Activated CD4-positive, alpha-beta T cell treated with anti-CD3 and anti-CD28 coated beads for 36 hours (primary cell): ENCODE data around the gene SHLD1. TPM values are rescaled to one million over a fixed set of nuclear protein-coding genes. Genes with fewer than 3 reads are reported as not detected.

Source experiments
- ATAC-seq: fragments of 200-7000 bp; cut with Tn5 transposase; one replicate; pipeline ENCODE4 v1.10.0; 2021; ENCODE audit warnings: mild to moderate bottlenecking, moderate library complexity
- CTCF ChIA-PET: fragments of 350-600 bp; sonication (Branson Sonifier 250); formaldehyde crosslinking; loops from one replicate; lab custom pipeline; 2021; ENCODE audit warnings: antibody characterized with exemption; lab: Charles Lee
- POLR2A ChIA-PET: fragments of 350-600 bp; sonication (Branson Sonifier 250); formaldehyde crosslinking; loops from one replicate; lab custom pipeline; 2021; ENCODE audit warnings: antibody characterized with exemption, inconsistent platforms; lab: Charles Lee
- DNase-seq: peaks from one replicate; pipeline ENCODE4 v3.0.0-alpha.2; 2020
- H3K27ac Mint-ChIP-seq: one replicate; pipeline ENCODE4 v1.8.0; 2021; ENCODE audit warnings: mixed read lengths
- H3K27me3 Mint-ChIP-seq: one replicate; pipeline ENCODE4 v1.8.0; 2021; ENCODE audit warnings: mixed read lengths
- H3K36me3 Mint-ChIP-seq: one replicate; pipeline ENCODE4 v1.8.0; 2021; ENCODE audit warnings: low read depth, mixed read lengths
- H3K4me1 Mint-ChIP-seq: one replicate; pipeline ENCODE4 v1.8.0; 2021; ENCODE audit warnings: mixed read lengths
- H3K4me3 Mint-ChIP-seq: one replicate; pipeline ENCODE4 v1.8.0; 2021; ENCODE audit warnings: mild to moderate bottlenecking, moderate library complexity, mixed read lengths
- H3K9me3 Mint-ChIP-seq: one replicate; pipeline ENCODE4 v1.8.0; 2021; ENCODE audit warnings: low read depth, mixed read lengths
- intact Hi-C, 2 experiments: fragments of 100-400 bp; cut with DNase I in 1 of 2; cut with micrococcal nuclease in 1 of 2; formaldehyde crosslinking; loops; one replicate each; pipeline versions ENCODE4 v1.14.2 to v1.15.1; 2022 to 2024; cut with DNase I, micrococcal nuclease
- total RNA-seq, 2 experiments: library from RNA; stranded (reverse); gene quantifications; one replicate each; pipeline ENCODE4 v1.2.3, GENCODE V29; 2021

Gene SHLD1
- total RNA-seq, 2 experiments from 2014 or later, result 10.4 to 10.5 TPM

DNA sequence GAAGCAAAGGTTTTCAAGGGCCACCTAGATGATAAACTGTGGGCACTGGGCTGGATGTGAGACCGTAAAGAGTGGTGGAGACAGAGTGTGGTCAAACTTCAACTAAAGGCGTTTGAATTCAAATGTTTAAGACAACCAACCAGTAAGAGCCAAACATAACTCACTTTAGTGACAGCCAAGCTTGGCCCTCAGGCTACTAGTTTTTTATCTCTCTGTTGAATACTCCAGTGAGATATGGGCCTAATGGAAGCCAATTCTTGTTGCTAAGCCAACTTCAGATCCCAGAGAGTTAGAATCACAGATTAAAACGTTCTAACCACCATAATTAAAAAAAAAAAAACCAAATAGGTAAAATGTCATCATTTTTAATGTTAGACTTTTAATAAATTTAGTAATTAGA lies 142.9 kb downstream of the SHLD1 start:
- Mint-ChIP-seq H3K27ac (no peak overlapping the region), H3K4me3 (no peak overlapping the region), H3K36me3 (no peaks in the 10 kb centered on the region), H3K27me3 (peaks cover 17% of the 10 kb centered on the region), H3K4me1 (no peaks in the 10 kb centered on the region), H3K9me3 (no peaks in the 10 kb centered on the region)
- intact Hi-C loops, result no loop called here
- POLR2A ChIA-PET, result no interaction called here
- CTCF ChIA-PET, result no interaction called here
- DNase-seq, result no peak
- no peak for ATAC-seq

DNA sequence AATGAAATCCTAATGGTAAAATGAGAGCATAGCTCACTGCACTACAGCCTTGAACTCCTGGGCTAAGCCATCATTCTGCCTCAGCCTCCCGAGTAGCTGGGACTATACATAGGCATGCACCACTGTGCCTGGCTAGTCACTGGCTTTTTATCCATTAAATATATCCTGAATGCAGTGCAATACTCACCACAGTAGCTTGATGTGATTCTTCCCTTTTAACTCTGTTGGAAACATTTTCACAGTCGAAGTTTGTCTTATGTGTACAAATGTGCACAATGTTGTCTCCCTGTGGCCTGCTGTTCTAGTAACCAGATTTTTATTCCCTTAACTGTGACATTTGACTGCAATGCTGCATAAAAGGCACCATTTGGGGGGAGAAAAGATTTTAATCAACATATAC lies 143.4 kb downstream of the SHLD1 start:
- ChIA-PET CTCF (no interaction called here), POLR2A (no interaction called here)
- Mint-ChIP-seq H3K9me3 (no peaks in the 10 kb centered on the region), H3K27me3 (peaks cover 17% of the 10 kb centered on the region), H3K4me3 (no peak overlapping the region), H3K36me3 (no peaks in the 10 kb centered on the region), H3K27ac (no peak overlapping the region), H3K4me1 (no peaks in the 10 kb centered on the region)
- DNase-seq, result no peak
- no peak for ATAC-seq
- intact Hi-C loops, result no loop called here

DNA sequence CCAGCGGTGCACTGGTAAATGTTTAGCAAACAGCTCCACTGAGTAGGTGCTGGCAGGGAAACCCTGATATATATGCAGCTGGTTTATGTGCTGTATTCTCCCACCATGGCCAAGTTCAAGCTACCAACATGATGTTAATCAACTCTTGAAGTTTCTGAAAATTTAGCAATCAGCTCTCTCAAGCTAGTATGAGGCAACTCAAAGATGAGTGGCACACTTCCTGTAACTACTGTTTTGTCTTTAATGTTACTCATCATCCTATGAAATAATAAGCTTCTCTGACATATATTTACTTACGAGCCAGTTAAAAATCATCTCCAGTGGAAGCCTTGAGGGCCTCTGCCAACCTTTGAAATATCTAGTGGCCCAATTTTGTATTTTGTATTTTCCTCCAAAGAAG lies 145.4 kb downstream of the SHLD1 start:
- Mint-ChIP-seq H3K4me1 (no peaks in the 10 kb centered on the region), H3K27me3 (peaks cover 17% of the 10 kb centered on the region), H3K9me3 (no peaks in the 10 kb centered on the region), H3K27ac (no peak overlapping the region), H3K36me3 (no peaks in the 10 kb centered on the region), H3K4me3 (no peak overlapping the region)
- intact Hi-C loops, result no loop called here
- ChIA-PET CTCF (interaction anchor here (0.6 to 1.0 kb wide), 2 partner anchors 84 to 367 kb away, joined by 3 read pairs; no protein-coding TSS in a partner anchor), POLR2A (interaction anchor here (0.6 kb wide), 1 partner anchor 495 kb away, joined by 3 read pairs; no protein-coding TSS in a partner anchor)
- DNase-seq (no peak), ATAC-seq (no peak)

DNA sequence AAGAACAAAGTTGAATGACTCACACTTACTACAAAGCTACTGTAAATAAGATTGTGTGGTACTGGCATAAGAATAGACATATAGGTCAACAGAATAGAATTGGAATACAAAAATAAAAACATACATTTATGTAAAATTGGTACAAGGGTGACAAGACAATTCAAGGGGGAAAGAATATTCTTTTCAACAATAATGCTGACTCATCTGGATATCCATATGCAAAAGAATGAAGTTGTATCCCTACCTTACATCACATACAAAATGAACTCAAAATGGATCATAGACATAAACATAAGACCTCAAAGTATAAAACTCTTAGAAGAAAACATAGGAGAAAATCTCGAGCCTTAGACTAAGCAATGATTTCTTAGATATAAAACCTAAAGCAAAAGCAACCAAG lies 149.2 kb downstream of the SHLD1 start:
- intact Hi-C loops, result no loop called here
- no peaks in the 10 kb centered on the region for H3K9me3 Mint-ChIP-seq
- ATAC-seq, result no peak

DNA sequence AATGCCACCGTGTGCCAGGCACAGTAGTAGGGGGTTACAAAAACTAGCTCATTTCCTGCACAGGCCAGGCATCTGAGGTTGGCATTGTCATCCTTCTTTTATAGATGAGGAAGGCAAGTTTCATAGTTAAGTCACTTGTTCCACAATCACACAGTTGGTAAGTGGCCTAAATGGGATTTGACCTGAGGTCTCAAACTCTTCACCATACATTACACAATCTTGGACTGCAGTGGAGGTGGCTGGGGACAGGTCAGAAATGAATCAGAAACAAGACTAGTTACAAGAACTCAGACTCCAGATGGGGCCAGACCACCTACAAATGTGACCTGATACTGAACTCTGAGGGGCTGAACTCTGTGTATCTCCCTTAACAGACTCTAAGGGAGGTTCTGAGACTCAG lies 150.7 kb downstream of the SHLD1 start:
- Mint-ChIP-seq H3K36me3 (no peaks in the 10 kb centered on the region), H3K4me1 (no peaks in the 10 kb centered on the region), H3K4me3 (no peak overlapping the region), H3K27ac (no peak overlapping the region), H3K27me3 (peaks cover 15% of the 10 kb centered on the region), H3K9me3 (no peaks in the 10 kb centered on the region)
- intact Hi-C loops, result no loop called here
- ChIA-PET POLR2A (no interaction called here), CTCF (interaction anchor here (0.6 to 1.3 kb wide), 2 partner anchors 112 to 373 kb away, joined by 3 to 6 read pairs; no protein-coding TSS in a partner anchor)
- no peak for ATAC-seq
- DNase-seq, result no peak

More for the DNA sequence above, 149.2 kb downstream of the SHLD1 start:
- DNase-seq, result no peak
- H3K27ac Mint-ChIP-seq, result no peak overlapping the region
- H3K36me3 Mint-ChIP-seq, result no peaks in the 10 kb centered on the region
- peaks cover 17% of the 10 kb centered on the region for H3K27me3 Mint-ChIP-seq
- ChIA-PET POLR2A (no interaction called here), CTCF (interaction anchor here (0.6 kb wide), 1 partner anchor 370 kb away, joined by 4 read pairs; no protein-coding TSS in a partner anchor)
- no peak overlapping the region for H3K4me3 Mint-ChIP-seq
- H3K4me1 Mint-ChIP-seq, result no peaks in the 10 kb centered on the region

DNA sequence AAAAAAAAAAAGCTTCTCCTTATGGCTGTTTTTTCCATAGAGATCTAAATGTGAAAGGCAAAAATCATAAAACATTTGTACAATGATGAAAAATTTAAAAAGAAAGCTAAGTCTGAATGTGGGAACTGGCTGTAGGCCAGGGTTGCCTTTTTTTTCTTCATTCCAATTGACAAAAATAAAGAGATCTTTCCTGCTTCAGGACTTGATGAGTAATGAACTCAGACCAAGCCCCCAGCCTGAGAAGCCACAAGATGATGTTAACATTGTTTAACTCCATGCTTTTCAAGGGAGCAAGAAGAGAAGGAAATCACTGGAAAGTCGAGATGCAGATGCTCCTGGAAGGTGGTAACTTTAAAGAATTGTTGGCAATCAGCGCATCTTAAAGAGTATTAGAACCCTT lies 158.8 kb downstream of the SHLD1 start:
- POLR2A ChIA-PET, result interaction anchor here (0.7 kb wide), 1 partner anchor 83 kb away, joined by 5 read pairs; no protein-coding TSS in a partner anchor
- Mint-ChIP-seq H3K27me3 (peaks cover 48% of the 10 kb centered on the region), H3K9me3 (no peaks in the 10 kb centered on the region), H3K4me1 (peaks cover 4% of the 10 kb centered on the region), H3K4me3 (no peak overlapping the region), H3K27ac (no peak overlapping the region), H3K36me3 (no peaks in the 10 kb centered on the region)
- intact Hi-C loops, result no loop called here
- DNase-seq (no peak), ATAC-seq (no peak)
- CTCF ChIA-PET, result no interaction called here

DNA sequence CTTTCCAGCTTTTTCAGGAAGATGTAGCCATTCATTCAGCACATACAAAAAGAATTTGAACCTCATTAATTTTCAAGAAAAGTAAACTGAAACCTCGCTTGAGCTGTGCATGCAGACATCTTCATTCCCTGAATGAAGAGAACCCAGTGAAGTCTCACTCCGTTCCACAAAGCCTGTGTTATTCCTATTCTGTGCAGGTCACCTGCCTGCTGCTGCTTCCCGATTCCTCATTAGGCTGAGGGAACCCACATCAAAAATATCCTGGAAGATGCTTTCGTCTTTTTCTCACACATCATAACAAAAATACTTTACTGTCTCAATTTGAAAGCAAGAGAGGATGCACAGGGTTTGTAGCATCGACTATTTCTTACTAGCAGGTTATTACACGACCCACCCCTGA lies 160.0 kb downstream of the SHLD1 start:
- Mint-ChIP-seq H3K36me3 (no peaks in the 10 kb centered on the region), H3K4me1 (peaks cover 4% of the 10 kb centered on the region), H3K9me3 (no peaks in the 10 kb centered on the region), H3K27me3 (peaks cover 50% of the 10 kb centered on the region), H3K27ac (no peak overlapping the region), H3K4me3 (no peak overlapping the region)
- ChIA-PET CTCF (interaction anchor here (0.6 to 0.7 kb wide), 3 partner anchors 308 to 388 kb away, joined by 3 to 4 read pairs (median 3); no protein-coding TSS in a partner anchor), POLR2A (no interaction called here)
- no peak for ATAC-seq
- no peak for DNase-seq
- intact Hi-C loops, result no loop called here

DNA sequence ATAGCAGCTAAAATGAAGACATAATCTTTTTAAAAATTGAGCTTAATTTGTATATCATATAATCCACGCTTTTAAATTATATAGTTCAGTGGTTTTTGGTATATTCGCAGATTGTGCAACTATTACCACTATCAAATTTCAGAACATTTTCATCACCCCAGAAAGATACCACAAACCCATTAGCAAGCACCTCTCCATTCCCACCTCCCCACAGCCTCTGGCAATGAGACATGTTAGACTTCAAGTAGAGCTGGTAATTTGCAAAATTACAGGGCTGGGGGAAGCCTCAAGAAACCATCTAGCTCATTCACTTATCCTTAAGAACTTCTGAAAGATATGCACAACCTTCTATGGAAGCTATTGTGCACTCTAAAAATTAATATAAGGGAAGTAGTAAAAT lies 163.0 kb downstream of the SHLD1 start:
- H3K4me1 Mint-ChIP-seq, result peaks cover 4% of the 10 kb centered on the region
- CTCF ChIA-PET, result interaction anchor here (1.1 kb wide), 1 partner anchor 344 kb away, joined by 4 read pairs; no protein-coding TSS in a partner anchor

More for the DNA sequence above, 163.0 kb downstream of the SHLD1 start:
- Mint-ChIP-seq H3K9me3 (no peaks in the 10 kb centered on the region), H3K27ac (no peak overlapping the region), H3K36me3 (no peaks in the 10 kb centered on the region), H3K4me3 (no peak overlapping the region), H3K27me3 (peaks cover 33% of the 10 kb centered on the region)
- DNase-seq (no peak), ATAC-seq (no peak)
- POLR2A ChIA-PET, result no interaction called here
- intact Hi-C loops, result no loop called here

Other genes starting within 250 kb of the SHLD1 start
- 10 to 100 TPM; 18.5 to 26.0 TPM for gene GPCPD1, start 139.4 kb upstream of the SHLD1 start, total RNA-seq
- gene CHGB, start 161.1 kb downstream of the SHLD1 start, total RNA-seq, result under 1 TPM in 1 of 2 experiments, not detected in 1; 0.09 TPM
- 10 to 100 TPM; 20.9 to 27.3 TPM for gene TRMT6, start 200.1 kb downstream of the SHLD1 start, total RNA-seq
- gene MCM8, start 200.3 kb downstream of the SHLD1 start, total RNA-seq, result 10 to 100 TPM; 42.5 to 45.4 TPM